ENCODE measurements around the gene DISP1. TPM values are rescaled to one million over a fixed set of nuclear protein-coding genes. Genes with fewer than 3 reads are reported as not detected.

DISP1 gene
- total RNA-seq, 1 donor from 2014 or later: 27.2 TPM

DNA sequence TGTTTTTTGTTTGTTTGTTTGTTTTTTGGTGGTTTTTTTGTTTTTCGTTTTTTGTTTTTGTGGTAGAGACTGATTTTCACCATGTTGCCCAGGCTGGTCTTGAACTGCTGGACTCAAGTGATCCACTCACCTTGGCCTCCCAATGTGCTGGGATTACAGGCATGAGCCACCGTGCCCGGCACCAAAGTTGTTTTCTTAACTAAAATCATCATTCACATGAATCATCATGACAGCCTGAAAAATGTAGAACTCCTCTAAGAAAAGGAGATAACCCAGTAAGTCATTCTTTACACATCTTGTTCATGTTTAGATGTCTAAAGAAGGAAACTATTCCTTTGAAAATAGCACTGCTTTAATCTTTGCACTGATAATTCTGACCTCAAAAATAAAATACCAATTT is 37.5 kb downstream of the DISP1 start:
- Mint-ChIP-seq H3K4me3 (ENCODE audit: unreplicated experiment) (no peak overlapping the region), H3K9me3 (ENCODE audit: unreplicated experiment) (no peaks in the 10 kb centered on the region), H3K27me3 (ENCODE audit: unreplicated experiment) (no peaks in the 10 kb centered on the region), H3K27ac (ENCODE audit: unreplicated experiment) (no peak overlapping the region), H3K4me1 (ENCODE audit: unreplicated experiment) (no peaks in the 10 kb centered on the region), H3K36me3 (ENCODE audit: low read depth, unreplicated experiment) (peaks cover 7% of the 10 kb centered on the region)
- DNase-seq (ENCODE audit: low spot score): no peak
- TF ChIP-seq, protein P1, sequence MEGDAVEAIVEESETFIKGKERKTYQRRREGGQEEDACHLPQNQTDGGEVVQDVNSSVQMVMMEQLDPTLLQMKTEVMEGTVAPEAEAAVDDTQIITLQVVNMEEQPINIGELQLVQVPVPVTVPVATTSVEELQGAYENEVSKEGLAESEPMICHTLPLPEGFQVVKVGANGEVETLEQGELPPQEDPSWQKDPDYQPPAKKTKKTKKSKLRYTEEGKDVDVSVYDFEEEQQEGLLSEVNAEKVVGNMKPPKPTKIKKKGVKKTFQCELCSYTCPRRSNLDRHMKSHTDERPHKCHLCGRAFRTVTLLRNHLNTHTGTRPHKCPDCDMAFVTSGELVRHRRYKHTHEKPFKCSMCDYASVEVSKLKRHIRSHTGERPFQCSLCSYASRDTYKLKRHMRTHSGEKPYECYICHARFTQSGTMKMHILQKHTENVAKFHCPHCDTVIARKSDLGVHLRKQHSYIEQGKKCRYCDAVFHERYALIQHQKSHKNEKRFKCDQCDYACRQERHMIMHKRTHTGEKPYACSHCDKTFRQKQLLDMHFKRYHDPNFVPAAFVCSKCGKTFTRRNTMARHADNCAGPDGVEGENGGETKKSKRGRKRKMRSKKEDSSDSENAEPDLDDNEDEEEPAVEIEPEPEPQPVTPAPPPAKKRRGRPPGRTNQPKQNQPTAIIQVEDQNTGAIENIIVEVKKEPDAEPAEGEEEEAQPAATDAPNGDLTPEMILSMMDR (IDR thresholded peaks at IDR 0.05; ENCODE audit: unreplicated experiment): no peak

DNA sequence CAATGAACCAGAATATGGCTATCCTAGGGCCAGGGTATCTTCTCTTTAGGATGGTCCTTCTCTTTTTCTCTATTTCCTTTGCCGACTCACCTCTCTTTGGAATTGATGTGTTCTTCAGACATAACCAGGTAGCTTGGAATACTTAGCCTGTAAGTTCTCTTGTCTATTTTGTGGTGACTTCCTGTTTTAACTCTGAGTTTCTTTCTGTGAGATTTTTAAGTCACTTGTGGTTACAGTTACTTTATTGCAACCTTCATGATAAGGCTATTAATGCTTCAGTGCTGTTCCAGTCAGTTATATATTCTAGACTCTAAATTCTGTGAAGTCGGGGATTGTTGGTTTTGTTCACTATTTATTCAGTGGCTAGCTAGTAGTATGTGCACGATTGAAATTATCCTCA is 46.2 kb downstream of the DISP1 start:
- H3K36me3 Mint-ChIP-seq (ENCODE audit: low read depth, unreplicated experiment): peaks cover 5% of the 10 kb centered on the region
- no peak for DNase-seq (ENCODE audit: low spot score)
- TF ChIP-seq, protein P1 (IDR thresholded peaks at IDR 0.05; ENCODE audit: unreplicated experiment): no peak
- H3K9me3 Mint-ChIP-seq (ENCODE audit: unreplicated experiment): no peaks in the 10 kb centered on the region
- peaks cover 3% of the 10 kb centered on the region for H3K4me1 Mint-ChIP-seq (ENCODE audit: unreplicated experiment)
- no peak overlapping the region for H3K27ac Mint-ChIP-seq (ENCODE audit: unreplicated experiment)
- H3K4me3 Mint-ChIP-seq (ENCODE audit: unreplicated experiment): no peak overlapping the region
- no peaks in the 10 kb centered on the region for H3K27me3 Mint-ChIP-seq (ENCODE audit: unreplicated experiment)

Other genes starting within 250 kb of the DISP1 start
- gene TAF1A, start 225.1 kb upstream of the DISP1 start, total RNA-seq (ENCODE audit: unreplicated experiment): 6.6 TPM
- 48.5 TPM for gene MIA3, start 196.9 kb upstream of the DISP1 start, total RNA-seq (ENCODE audit: unreplicated experiment)
- gene AIDA, start 102.5 kb upstream of the DISP1 start, total RNA-seq (ENCODE audit: unreplicated experiment): 93.4 TPM
- 38.4 TPM for gene BROX, start 102.5 kb upstream of the DISP1 start, total RNA-seq (ENCODE audit: unreplicated experiment)
- gene FAM177B, start 77.8 kb upstream of the DISP1 start, total RNA-seq (ENCODE audit: unreplicated experiment): not detected

All from endothelial cell (in vitro differentiated cells).